Stimulated activated memory B cell treated with anti-CD40 and anti-IgM and Interleukin-4, amounts not matched to agents 10 μg/mL and 1 μg/mL and 100 μg/mL, for 72 hours (primary cell): Measurements from ENCODE around the gene CNOT2.

Experiments
- ATAC-seq: fragments of 150-1000 bp; cut with Tn5 transposase; 2 replicates; pipeline ENCODE4 v1.10.0; 2021
- H3K27ac Mint-ChIP-seq: one replicate; pipeline ENCODE4 v1.8.0; 2022; ENCODE audit warnings: mild to moderate bottlenecking, mixed read lengths
- H3K27me3 Mint-ChIP-seq: one replicate; pipeline ENCODE4 v1.8.0; 2022; ENCODE audit warnings: mixed read lengths
- H3K36me3 Mint-ChIP-seq: one replicate; pipeline ENCODE4 v1.8.0; 2022; ENCODE audit warnings: mixed read lengths
- H3K4me1 Mint-ChIP-seq: one replicate; pipeline ENCODE4 v1.8.0; 2022; ENCODE audit warnings: mixed read lengths
- H3K4me3 Mint-ChIP-seq: one replicate; pipeline ENCODE4 v1.8.0; 2022; ENCODE audit warnings: mild to moderate bottlenecking, moderate library complexity, mixed read lengths
- H3K9me3 Mint-ChIP-seq: one replicate; pipeline ENCODE4 v1.8.0; 2022; ENCODE audit warnings: mixed read lengths

Gene CNOT2

GRCh38 chr12:70314145-70314544 lies 70.9 kb downstream of the CNOT2 start:
- Mint-ChIP-seq H3K4me1 (peaks cover 45% of the 10 kb centered on the region), H3K27me3 (no peaks in the 10 kb centered on the region), H3K9me3 (no peaks in the 10 kb centered on the region), H3K27ac (no peak overlapping the region), H3K36me3 (peaks cover 22% of the 10 kb centered on the region), H3K4me3 (no peak overlapping the region)
- ATAC-seq = no peak

- peaks cover 38% of the 10 kb centered on the region for H3K4me1 Mint-ChIP-seq
- peak; percentile 84 for ATAC-seq
- H3K4me3 Mint-ChIP-seq = peak overlapping the region; percentile 30
These were observed 74.5 kb downstream of the CNOT2 start for GRCh38 chr12:70317781-70318180.

GRCh38 chr12:70319605-70320004 lies 76.4 kb downstream of the CNOT2 start:
- no peak for ATAC-seq
- Mint-ChIP-seq H3K4me1 (peaks cover 30% of the 10 kb centered on the region), H3K27ac (no peak overlapping the region)

More at GRCh38 chr12:70317781-70318180, 74.5 kb downstream of the CNOT2 start:
- Mint-ChIP-seq H3K36me3 (peaks cover 35% of the 10 kb centered on the region), H3K9me3 (no peaks in the 10 kb centered on the region), H3K27me3 (no peaks in the 10 kb centered on the region), H3K27ac (no peak overlapping the region)

GRCh38 chr12:70321191-70321590 lies 78.0 kb downstream of the CNOT2 start:
- Mint-ChIP-seq H3K36me3 (peaks cover 33% of the 10 kb centered on the region), H3K4me3 (no peak overlapping the region), H3K4me1 (peaks cover 18% of the 10 kb centered on the region)

More at GRCh38 chr12:70319605-70320004, 76.4 kb downstream of the CNOT2 start:
- H3K36me3 Mint-ChIP-seq = peaks cover 35% of the 10 kb centered on the region
- no peak overlapping the region for H3K4me3 Mint-ChIP-seq
- no peaks in the 10 kb centered on the region for H3K27me3 Mint-ChIP-seq
- H3K9me3 Mint-ChIP-seq = no peaks in the 10 kb centered on the region

GRCh38 chr12:70327541-70327940 lies 84.3 kb downstream of the CNOT2 start:
- H3K27me3 Mint-ChIP-seq = no peaks in the 10 kb centered on the region
- H3K27ac Mint-ChIP-seq = no peak overlapping the region
- ATAC-seq = no peak
- H3K36me3 Mint-ChIP-seq = peaks cover 43% of the 10 kb centered on the region
- no peaks in the 10 kb centered on the region for H3K9me3 Mint-ChIP-seq
- H3K4me3 Mint-ChIP-seq = no peak overlapping the region
- no peaks in the 10 kb centered on the region for H3K4me1 Mint-ChIP-seq

More at GRCh38 chr12:70321191-70321590, 78.0 kb downstream of the CNOT2 start:
- no peaks in the 10 kb centered on the region for H3K9me3 Mint-ChIP-seq
- H3K27ac Mint-ChIP-seq = no peak overlapping the region
- H3K27me3 Mint-ChIP-seq = no peaks in the 10 kb centered on the region
- ATAC-seq = no peak

GRCh38 chr12:70329728-70330127 lies 86.5 kb downstream of the CNOT2 start:
- peaks cover 27% of the 10 kb centered on the region for H3K36me3 Mint-ChIP-seq
- no peak for ATAC-seq
- H3K27ac Mint-ChIP-seq = no peak overlapping the region
- H3K4me1 Mint-ChIP-seq = no peaks in the 10 kb centered on the region
- no peak overlapping the region for H3K4me3 Mint-ChIP-seq
- H3K27me3 Mint-ChIP-seq = no peaks in the 10 kb centered on the region
- no peaks in the 10 kb centered on the region for H3K9me3 Mint-ChIP-seq

- H3K4me3 Mint-ChIP-seq = no peak overlapping the region
- H3K36me3 Mint-ChIP-seq = peaks cover 27% of the 10 kb centered on the region
- no peaks in the 10 kb centered on the region for H3K27me3 Mint-ChIP-seq
- no peaks in the 10 kb centered on the region for H3K4me1 Mint-ChIP-seq
- ATAC-seq = no peak
- H3K27ac Mint-ChIP-seq = no peak overlapping the region
- H3K9me3 Mint-ChIP-seq = no peaks in the 10 kb centered on the region
These were observed 86.9 kb downstream of the CNOT2 start for GRCh38 chr12:70330158-70330557.

- Mint-ChIP-seq H3K4me1 (no peaks in the 10 kb centered on the region), H3K27ac (no peak overlapping the region), H3K4me3 (no peak overlapping the region), H3K9me3 (no peaks in the 10 kb centered on the region), H3K36me3 (peaks cover 28% of the 10 kb centered on the region), H3K27me3 (no peaks in the 10 kb centered on the region)
- ATAC-seq = no peak
These were observed 89.0 kb downstream of the CNOT2 start for GRCh38 chr12:70332236-70332635.

- ATAC-seq = no peak
- H3K27me3 Mint-ChIP-seq = no peaks in the 10 kb centered on the region
- H3K4me1 Mint-ChIP-seq = no peaks in the 10 kb centered on the region
- no peaks in the 10 kb centered on the region for H3K9me3 Mint-ChIP-seq
- H3K27ac Mint-ChIP-seq = no peak overlapping the region
- H3K4me3 Mint-ChIP-seq = no peak overlapping the region
- peaks cover 33% of the 10 kb centered on the region for H3K36me3 Mint-ChIP-seq
These were observed 91.5 kb downstream of the CNOT2 start for GRCh38 chr12:70334742-70335141.

- H3K4me3 Mint-ChIP-seq = no peak overlapping the region
- H3K36me3 Mint-ChIP-seq = peaks cover 48% of the 10 kb centered on the region
- no peaks in the 10 kb centered on the region for H3K4me1 Mint-ChIP-seq
- no peaks in the 10 kb centered on the region for H3K9me3 Mint-ChIP-seq
- H3K27ac Mint-ChIP-seq = no peak overlapping the region
- ATAC-seq = no peak
- no peaks in the 10 kb centered on the region for H3K27me3 Mint-ChIP-seq
These were observed 95.3 kb downstream of the CNOT2 start for GRCh38 chr12:70338531-70338930.

- Mint-ChIP-seq H3K27me3 (no peaks in the 10 kb centered on the region), H3K4me1 (no peaks in the 10 kb centered on the region), H3K9me3 (no peaks in the 10 kb centered on the region), H3K27ac (no peak overlapping the region), H3K4me3 (no peak overlapping the region), H3K36me3 (peaks cover 9% of the 10 kb centered on the region)
- no peak for ATAC-seq
These were observed 107.8 kb downstream of the CNOT2 start for GRCh38 chr12:70351076-70351475.

GRCh38 chr12:70353780-70354660 lies 110.8 kb downstream of the CNOT2 start:
- H3K9me3 Mint-ChIP-seq = no peaks in the 10 kb centered on the region
- no peak overlapping the region for H3K4me3 Mint-ChIP-seq

GRCh38 chr12:70354787-70355186 lies 111.6 kb downstream of the CNOT2 start:
- H3K36me3 Mint-ChIP-seq = no peaks in the 10 kb centered on the region
- ATAC-seq = no peak
- no peak overlapping the region for H3K4me3 Mint-ChIP-seq
- no peaks in the 10 kb centered on the region for H3K4me1 Mint-ChIP-seq
- H3K27ac Mint-ChIP-seq = no peak overlapping the region
- H3K27me3 Mint-ChIP-seq = no peaks in the 10 kb centered on the region
- no peaks in the 10 kb centered on the region for H3K9me3 Mint-ChIP-seq

More at GRCh38 chr12:70353780-70354660, 110.8 kb downstream of the CNOT2 start:
- H3K4me1 Mint-ChIP-seq = no peaks in the 10 kb centered on the region
- no peak for ATAC-seq
- no peak overlapping the region for H3K27ac Mint-ChIP-seq
- H3K36me3 Mint-ChIP-seq = no peaks in the 10 kb centered on the region
- no peaks in the 10 kb centered on the region for H3K27me3 Mint-ChIP-seq

GRCh38 chr12:70355972-70356371 lies 112.7 kb downstream of the CNOT2 start:
- Mint-ChIP-seq H3K4me3 (no peak overlapping the region), H3K27ac (no peak overlapping the region), H3K27me3 (no peaks in the 10 kb centered on the region), H3K36me3 (no peaks in the 10 kb centered on the region), H3K9me3 (no peaks in the 10 kb centered on the region), H3K4me1 (no peaks in the 10 kb centered on the region)
- no peak for ATAC-seq

GRCh38 chr12:70359458-70360197 lies 116.4 kb downstream of the CNOT2 start:
- H3K27ac Mint-ChIP-seq = no peak overlapping the region
- H3K4me3 Mint-ChIP-seq = no peak overlapping the region
- H3K27me3 Mint-ChIP-seq = peaks cover 2% of the 10 kb centered on the region
- H3K36me3 Mint-ChIP-seq = no peaks in the 10 kb centered on the region
- no peaks in the 10 kb centered on the region for H3K9me3 Mint-ChIP-seq
- H3K4me1 Mint-ChIP-seq = peaks cover under 1% of the 10 kb centered on the region
- ATAC-seq = no peak
